WTC11 (cell line): ENCODE measurements around the gene PPP1CA. TPM values are rescaled to one million over a fixed set of nuclear protein-coding genes. Genes with fewer than 3 reads are reported as not detected.

Source experiments
- ATAC-seq: fragments of 200-7000 bp; cut with Tn5 transposase; 2 replicates; pipeline ENCODE4 v1.10.0; 2021; ENCODE audit warnings: mild to moderate bottlenecking, moderate library complexity
- CTCF ChIA-PET: fragments of 300-600 bp; sonication (Branson Sonifier 250); formaldehyde crosslinking; loops from one replicate; lab custom pipeline; 2021; ENCODE audit warnings: antibody characterized with exemption; lab: Charles Lee
- POLR2A ChIA-PET: fragments of 350-600 bp; sonication (Branson Sonifier 250); formaldehyde crosslinking; loops from one replicate; lab custom pipeline; 2021; ENCODE audit warnings: antibody characterized with exemption; lab: Charles Lee
- DNase-seq: peaks from one replicate; pipeline ENCODE4 v3.0.0; 2021; ENCODE audit warnings: low spot score
- H3K27ac Mint-ChIP-seq: 2 replicates; pipeline ENCODE4 v1.8.0; 2021; ENCODE audit warnings: mixed read lengths
- H3K27me3 Mint-ChIP-seq: 2 replicates; pipeline ENCODE4 v1.8.0; 2021; ENCODE audit warnings: low read depth, mild to moderate bottlenecking, moderate library complexity, mixed read lengths
- H3K36me3 Mint-ChIP-seq: 2 replicates; pipeline ENCODE4 v1.8.0; 2021; ENCODE audit warnings: mixed read lengths
- H3K4me1 Mint-ChIP-seq: 2 replicates; pipeline ENCODE4 v1.8.0; 2022; ENCODE audit warnings: mixed read lengths
- H3K4me3 Mint-ChIP-seq: 2 replicates; pipeline ENCODE4 v1.8.0; 2021; ENCODE audit warnings: mild to moderate bottlenecking, moderate library complexity, mixed read lengths
- H3K9me3 Mint-ChIP-seq: 2 replicates; pipeline ENCODE4 v1.8.0; 2021; ENCODE audit warnings: mixed read lengths
- CREB1 ChIP-seq: sonication (generic); formaldehyde crosslinking; IDR thresholded peaks from 2 replicates; pipeline ENCODE4 v1.8.0; 2023; ENCODE audit warnings: mild to moderate bottlenecking, missing genetic modification reagents
- ELF4 ChIP-seq: sonication (generic); formaldehyde crosslinking; IDR thresholded peaks from 2 replicates; pipeline ENCODE4 v1.8.1; 2022; ENCODE audit warnings: low read depth, mild to moderate bottlenecking, moderate library complexity, missing genetic modification reagents
- EMX1 ChIP-seq: fragments of 250-450 bp; sonication (Bioruptor Pico); IDR thresholded peaks from 2 replicates; pipeline ENCODE4 v1.8.0; 2021; ENCODE audit warnings: mild to moderate bottlenecking
- FOXJ3 ChIP-seq: sonication (generic); formaldehyde crosslinking; IDR thresholded peaks from 2 replicates; pipeline ENCODE4 v1.9.0; 2021; ENCODE audit warnings: missing genetic modification reagents, mild to moderate bottlenecking, borderline replicate concordance
- GABPB1 ChIP-seq: sonication (generic); formaldehyde crosslinking; IDR thresholded peaks from 2 replicates; pipeline ENCODE4 v1.8.1; 2023; ENCODE audit warnings: mild to moderate bottlenecking, missing genetic modification reagents
- GRHL2 ChIP-seq: fragments of 250-450 bp; sonication (Bioruptor Pico); IDR thresholded peaks from 2 replicates; pipeline ENCODE4 v1.8.0; 2022; ENCODE audit warnings: mild to moderate bottlenecking, moderate library complexity; ENCODE audit not compliant: insufficient replicate concordance, severe bottlenecking
- JAZF1 ChIP-seq: fragments of 250-450 bp; sonication (Bioruptor Pico); IDR thresholded peaks from 2 replicates; pipeline ENCODE4 v1.9.0; 2021; ENCODE audit warnings: moderate library complexity, mild to moderate bottlenecking, inconsistent platforms
- NFATC4 ChIP-seq: fragments of 250-450 bp; sonication (Bioruptor Pico); IDR thresholded peaks from 2 replicates; pipeline ENCODE4 v1.9.0; 2021; ENCODE audit warnings: mild to moderate bottlenecking
- NFE2L1 ChIP-seq: sonication (generic); formaldehyde crosslinking; IDR thresholded peaks from 2 replicates; pipeline ENCODE4 v1.8.1; 2023; ENCODE audit warnings: missing genetic modification reagents
- NR2C2 ChIP-seq: sonication (generic); formaldehyde crosslinking; IDR thresholded peaks from 2 replicates; pipeline ENCODE4 v1.8.0; 2022; ENCODE audit warnings: mild to moderate bottlenecking, missing genetic modification reagents
- OVOL2 ChIP-seq: fragments of 250-450 bp; sonication (Bioruptor Pico); IDR thresholded peaks from 2 replicates; pipeline ENCODE4 v1.9.0; 2021; ENCODE audit warnings: mild to moderate bottlenecking, borderline replicate concordance
- PRRX2 ChIP-seq: fragments of 250-450 bp; sonication (Bioruptor Pico); IDR thresholded peaks from 2 replicates; pipeline ENCODE4 v1.8.0; 2021; ENCODE audit warnings: mild to moderate bottlenecking
- RELA ChIP-seq: sonication (generic); formaldehyde crosslinking; IDR thresholded peaks from 2 replicates; pipeline ENCODE4 v1.8.1; 2022; ENCODE audit warnings: missing genetic modification reagents, mild to moderate bottlenecking, borderline replicate concordance
- RORB ChIP-seq: fragments of 250-450 bp; sonication (Bioruptor Pico); IDR thresholded peaks from 2 replicates; pipeline ENCODE4 v1.9.0; 2021; ENCODE audit warnings: mild to moderate bottlenecking
- SOX15 ChIP-seq: fragments of 250-450 bp; sonication (Bioruptor Pico); IDR thresholded peaks from 2 replicates; pipeline ENCODE4 v1.9.0; 2021; ENCODE audit warnings: mild to moderate bottlenecking
- TCF7 ChIP-seq: sonication (generic); formaldehyde crosslinking; IDR thresholded peaks from 2 replicates; pipeline ENCODE4 v1.8.0; 2022; ENCODE audit warnings: mild to moderate bottlenecking, low read depth, missing genetic modification reagents, moderate library complexity
- TEAD4 ChIP-seq: sonication (generic); formaldehyde crosslinking; IDR thresholded peaks from 2 replicates; pipeline ENCODE4 v1.8.0; 2022; ENCODE audit warnings: mild to moderate bottlenecking, missing genetic modification reagents
- ZBTB21 ChIP-seq: sonication (generic); formaldehyde crosslinking; IDR thresholded peaks from 2 replicates; pipeline ENCODE4 v1.8.1; 2023; ENCODE audit warnings: mild to moderate bottlenecking, missing genetic modification reagents, borderline replicate concordance
- ZNF232 ChIP-seq: sonication (generic); formaldehyde crosslinking; IDR thresholded peaks from 2 replicates; pipeline ENCODE4 v1.8.0; 2022; ENCODE audit warnings: mild to moderate bottlenecking, missing genetic modification reagents
- ZNF396 ChIP-seq: fragments of 250-450 bp; sonication (Bioruptor Pico); IDR thresholded peaks from 2 replicates; pipeline ENCODE4 v1.8.0; 2021; ENCODE audit warnings: mild to moderate bottlenecking, moderate library complexity, borderline replicate concordance
- total RNA-seq: library from RNA; stranded (reverse); gene quantifications from 3 replicates; pipeline ENCODE4 v1.2.3, GENCODE V29; 2021
- TF ChIP-seq, protein P1 (sequence below): sonication (generic); formaldehyde crosslinking; IDR thresholded peaks from 2 replicates; pipeline ENCODE4 v1.8.1; 2022; ENCODE audit warnings: low read depth, mild to moderate bottlenecking, moderate library complexity, missing genetic modification reagents, borderline replicate concordance
- TF ChIP-seq, protein P2 (sequence below): sonication (generic); formaldehyde crosslinking; IDR thresholded peaks from 2 replicates; pipeline ENCODE4 v1.8.0; 2022; ENCODE audit warnings: mild to moderate bottlenecking, missing genetic modification reagents
- TF ChIP-seq, protein P3 (sequence below): sonication (generic); formaldehyde crosslinking; IDR thresholded peaks from 2 replicates; pipeline ENCODE4 v1.8.1; 2023; ENCODE audit warnings: mild to moderate bottlenecking, missing genetic modification reagents, moderate library complexity
- TF ChIP-seq, protein P4 (sequence below): sonication (generic); formaldehyde crosslinking; conservative IDR thresholded peaks from 2 replicates; pipeline ENCODE4 v1.8.1; 2022; ENCODE audit warnings: mild to moderate bottlenecking, missing genetic modification reagents
- TF ChIP-seq, protein P5 (sequence below): sonication (generic); formaldehyde crosslinking; IDR thresholded peaks from 2 replicates; pipeline ENCODE4 v1.8.0; 2022; ENCODE audit warnings: mild to moderate bottlenecking, missing genetic modification reagents
- TF ChIP-seq, protein P6 (sequence below): fragments of 250-450 bp; sonication (Bioruptor Pico); IDR thresholded peaks from 2 replicates; pipeline ENCODE4 v1.9.0; 2021; ENCODE audit warnings: mild to moderate bottlenecking, borderline replicate concordance

PPP1CA gene
- total RNA-seq, 1 experiment from 2014 or later, result 220 TPM

DNA sequence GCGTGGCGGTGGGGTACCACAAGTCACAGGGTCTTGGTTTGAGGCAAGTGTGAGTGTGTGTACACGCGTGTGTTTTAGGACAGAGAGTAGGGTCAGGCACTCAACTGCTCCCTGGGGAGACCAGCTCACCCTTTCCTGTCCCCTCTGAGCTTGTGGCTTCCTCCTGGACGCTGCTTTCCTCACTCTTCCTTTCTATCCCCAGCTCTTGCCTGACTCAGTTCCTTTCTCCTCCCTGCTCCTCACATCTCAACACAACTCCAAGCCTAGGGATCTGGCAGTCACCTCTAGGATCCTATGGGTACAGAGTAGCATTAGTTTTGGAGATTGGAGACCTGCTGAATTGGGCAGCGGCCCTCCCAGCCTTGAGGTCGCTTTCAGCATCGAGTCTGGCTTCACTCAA lies 32.4 kb downstream of the PPP1CA start:
- POLR2A ChIA-PET, result interaction anchor here (1.1 kb wide), 1 partner anchor 10 kb away, joined by 3 read pairs; no protein-coding TSS in a partner anchor

DNA sequence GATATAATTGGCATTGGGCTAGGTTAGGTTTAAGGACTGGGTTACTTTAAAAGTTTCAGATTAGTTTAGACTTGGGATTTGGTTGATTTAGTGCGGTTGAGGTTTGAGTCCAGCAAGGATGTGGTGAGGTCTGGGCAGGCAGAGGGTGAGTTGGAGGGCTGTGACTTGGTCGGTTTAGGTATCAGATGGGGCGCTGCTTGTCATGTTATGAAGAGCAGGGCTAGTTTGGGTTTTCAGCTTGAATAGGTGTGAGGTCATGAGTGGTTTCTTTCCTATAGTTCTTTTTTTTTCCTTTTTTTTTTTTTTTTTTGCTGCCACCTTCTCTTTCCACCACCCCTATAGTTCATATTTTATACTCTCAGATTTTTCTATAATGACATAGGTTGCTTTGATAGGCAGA lies 33.0 kb downstream of the PPP1CA start:
- Mint-ChIP-seq H3K27me3 (peaks cover 68% of the 10 kb centered on the region), H3K4me3 (no peak overlapping the region), H3K9me3 (no peaks in the 10 kb centered on the region), H3K36me3 (no peaks in the 10 kb centered on the region), H3K4me1 (peaks cover 33% of the 10 kb centered on the region), H3K27ac (no peak overlapping the region)
- CTCF ChIA-PET, result interaction anchor here (0.6 to 25.7 kb wide), 5 partner anchors 9 to 204 kb away, joined by 3 to 842 read pairs (median 22); partner anchors contain the start of gene POLD4
- TF ChIP-seq, protein P1, sequence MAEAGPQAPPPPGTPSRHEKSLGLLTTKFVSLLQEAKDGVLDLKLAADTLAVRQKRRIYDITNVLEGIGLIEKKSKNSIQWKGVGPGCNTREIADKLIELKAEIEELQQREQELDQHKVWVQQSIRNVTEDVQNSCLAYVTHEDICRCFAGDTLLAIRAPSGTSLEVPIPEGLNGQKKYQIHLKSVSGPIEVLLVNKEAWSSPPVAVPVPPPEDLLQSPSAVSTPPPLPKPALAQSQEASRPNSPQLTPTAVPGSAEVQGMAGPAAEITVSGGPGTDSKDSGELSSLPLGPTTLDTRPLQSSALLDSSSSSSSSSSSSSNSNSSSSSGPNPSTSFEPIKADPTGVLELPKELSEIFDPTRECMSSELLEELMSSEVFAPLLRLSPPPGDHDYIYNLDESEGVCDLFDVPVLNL (CRISPR knock-in tag), result no peak
- TF ChIP-seq NR2C2 (CRISPR knock-in tag), result no peak
- TF ChIP-seq GRHL2 (CRISPR knock-in tag), result no peak
- no peak for TF ChIP-seq PRRX2 (CRISPR knock-in tag)
- TF ChIP-seq, protein P2, sequence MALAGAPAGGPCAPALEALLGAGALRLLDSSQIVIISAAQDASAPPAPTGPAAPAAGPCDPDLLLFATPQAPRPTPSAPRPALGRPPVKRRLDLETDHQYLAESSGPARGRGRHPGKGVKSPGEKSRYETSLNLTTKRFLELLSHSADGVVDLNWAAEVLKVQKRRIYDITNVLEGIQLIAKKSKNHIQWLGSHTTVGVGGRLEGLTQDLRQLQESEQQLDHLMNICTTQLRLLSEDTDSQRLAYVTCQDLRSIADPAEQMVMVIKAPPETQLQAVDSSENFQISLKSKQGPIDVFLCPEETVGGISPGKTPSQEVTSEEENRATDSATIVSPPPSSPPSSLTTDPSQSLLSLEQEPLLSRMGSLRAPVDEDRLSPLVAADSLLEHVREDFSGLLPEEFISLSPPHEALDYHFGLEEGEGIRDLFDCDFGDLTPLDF (CRISPR knock-in tag), result no peak
- no peak for TF ChIP-seq NFATC4 (CRISPR knock-in tag)
- TF ChIP-seq ZNF232 (CRISPR knock-in tag), result no peak
- TF ChIP-seq RELA (CRISPR knock-in tag), result no peak
- TF ChIP-seq OVOL2 (CRISPR knock-in tag), result no peak
- no peak for TF ChIP-seq FOXJ3 (CRISPR knock-in tag)
- TF ChIP-seq, protein P3, sequence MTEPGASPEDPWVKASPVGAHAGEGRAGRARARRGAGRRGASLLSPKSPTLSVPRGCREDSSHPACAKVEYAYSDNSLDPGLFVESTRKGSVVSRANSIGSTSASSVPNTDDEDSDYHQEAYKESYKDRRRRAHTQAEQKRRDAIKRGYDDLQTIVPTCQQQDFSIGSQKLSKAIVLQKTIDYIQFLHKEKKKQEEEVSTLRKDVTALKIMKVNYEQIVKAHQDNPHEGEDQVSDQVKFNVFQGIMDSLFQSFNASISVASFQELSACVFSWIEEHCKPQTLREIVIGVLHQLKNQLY (CRISPR knock-in tag), result no peak
- TF ChIP-seq RORB (CRISPR knock-in tag), result no peak
- no peak for TF ChIP-seq ELF4 (CRISPR knock-in tag)
- TF ChIP-seq, protein P4, sequence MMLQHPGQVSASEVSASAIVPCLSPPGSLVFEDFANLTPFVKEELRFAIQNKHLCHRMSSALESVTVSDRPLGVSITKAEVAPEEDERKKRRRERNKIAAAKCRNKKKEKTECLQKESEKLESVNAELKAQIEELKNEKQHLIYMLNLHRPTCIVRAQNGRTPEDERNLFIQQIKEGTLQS (CRISPR knock-in tag), result no peak
- ATAC-seq, result no peak
- DNase-seq, result no peak
- POLR2A ChIA-PET, result no interaction called here

More for the DNA sequence above, 32.4 kb downstream of the PPP1CA start:
- Mint-ChIP-seq H3K4me3 (no peak overlapping the region), H3K36me3 (no peaks in the 10 kb centered on the region), H3K27ac (no peak overlapping the region; the same call in 1 of the 2 replicates), H3K9me3 (no peaks in the 10 kb centered on the region), H3K27me3 (peaks cover 70% of the 10 kb centered on the region), H3K4me1 (peaks cover 37% of the 10 kb centered on the region)
- no peak for DNase-seq
- CTCF ChIA-PET, result interaction anchor here (1.2 to 25.7 kb wide), 5 partner anchors 9 to 24 kb away, joined by 4 to 842 read pairs (median 22); partner anchors contain the start of gene POLD4
- no peak for ATAC-seq
- no peak for TF ChIP-seq RORB (CRISPR knock-in tag)
- no peak for TF ChIP-seq CREB1 (CRISPR knock-in tag)
- TF ChIP-seq SOX15, result no peak
- no peak for TF ChIP-seq EMX1 (CRISPR knock-in tag)
- TF ChIP-seq, protein P5, sequence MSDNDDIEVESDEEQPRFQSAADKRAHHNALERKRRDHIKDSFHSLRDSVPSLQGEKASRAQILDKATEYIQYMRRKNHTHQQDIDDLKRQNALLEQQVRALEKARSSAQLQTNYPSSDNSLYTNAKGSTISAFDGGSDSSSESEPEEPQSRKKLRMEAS (CRISPR knock-in tag), result no peak
- TF ChIP-seq NFE2L1 (CRISPR knock-in tag), result no peak
- TF ChIP-seq TEAD4 (CRISPR knock-in tag), result no peak
- no peak for TF ChIP-seq ZBTB21
- TF ChIP-seq GABPB1 (CRISPR knock-in tag), result no peak
- no peak for TF ChIP-seq JAZF1 (CRISPR knock-in tag)
- no peak for TF ChIP-seq ZNF396 (CRISPR knock-in tag)
- no peak for TF ChIP-seq TCF7 (CRISPR knock-in tag)
- TF ChIP-seq, protein P6, sequence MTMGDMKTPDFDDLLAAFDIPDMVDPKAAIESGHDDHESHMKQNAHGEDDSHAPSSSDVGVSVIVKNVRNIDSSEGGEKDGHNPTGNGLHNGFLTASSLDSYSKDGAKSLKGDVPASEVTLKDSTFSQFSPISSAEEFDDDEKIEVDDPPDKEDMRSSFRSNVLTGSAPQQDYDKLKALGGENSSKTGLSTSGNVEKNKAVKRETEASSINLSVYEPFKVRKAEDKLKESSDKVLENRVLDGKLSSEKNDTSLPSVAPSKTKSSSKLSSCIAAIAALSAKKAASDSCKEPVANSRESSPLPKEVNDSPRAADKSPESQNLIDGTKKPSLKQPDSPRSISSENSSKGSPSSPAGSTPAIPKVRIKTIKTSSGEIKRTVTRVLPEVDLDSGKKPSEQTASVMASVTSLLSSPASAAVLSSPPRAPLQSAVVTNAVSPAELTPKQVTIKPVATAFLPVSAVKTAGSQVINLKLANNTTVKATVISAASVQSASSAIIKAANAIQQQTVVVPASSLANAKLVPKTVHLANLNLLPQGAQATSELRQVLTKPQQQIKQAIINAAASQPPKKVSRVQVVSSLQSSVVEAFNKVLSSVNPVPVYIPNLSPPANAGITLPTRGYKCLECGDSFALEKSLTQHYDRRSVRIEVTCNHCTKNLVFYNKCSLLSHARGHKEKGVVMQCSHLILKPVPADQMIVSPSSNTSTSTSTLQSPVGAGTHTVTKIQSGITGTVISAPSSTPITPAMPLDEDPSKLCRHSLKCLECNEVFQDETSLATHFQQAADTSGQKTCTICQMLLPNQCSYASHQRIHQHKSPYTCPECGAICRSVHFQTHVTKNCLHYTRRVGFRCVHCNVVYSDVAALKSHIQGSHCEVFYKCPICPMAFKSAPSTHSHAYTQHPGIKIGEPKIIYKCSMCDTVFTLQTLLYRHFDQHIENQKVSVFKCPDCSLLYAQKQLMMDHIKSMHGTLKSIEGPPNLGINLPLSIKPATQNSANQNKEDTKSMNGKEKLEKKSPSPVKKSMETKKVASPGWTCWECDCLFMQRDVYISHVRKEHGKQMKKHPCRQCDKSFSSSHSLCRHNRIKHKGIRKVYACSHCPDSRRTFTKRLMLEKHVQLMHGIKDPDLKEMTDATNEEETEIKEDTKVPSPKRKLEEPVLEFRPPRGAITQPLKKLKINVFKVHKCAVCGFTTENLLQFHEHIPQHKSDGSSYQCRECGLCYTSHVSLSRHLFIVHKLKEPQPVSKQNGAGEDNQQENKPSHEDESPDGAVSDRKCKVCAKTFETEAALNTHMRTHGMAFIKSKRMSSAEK (CRISPR knock-in tag), result no peak
